ENCODE results near the gene ZNF672. TPM values are rescaled to one million over a fixed set of nuclear protein-coding genes. Genes with fewer than 3 reads are reported as not detected.

ZNF672 gene
- total and polyA plus RNA-seq, 2 of the 4 experiments (the other 2 are of a cell fraction), result 6.6 to 12.6 TPM

GRCh38 chr1:248847956-248848561, 10.0 kb downstream of the ZNF672 start:
- H2BK5ac ChIP-seq (ENCODE audit: low read depth, low read length, poor library complexity, severe bottlenecking), result no peak overlapping the region
- BruUV-seq (replicated peaks), result no TSS peak
- H2AK5ac ChIP-seq (ENCODE audit: low read depth, low read length), result no peak overlapping the region
- no peaks in the 10 kb centered on the region for H3K4me1 ChIP-seq (ENCODE audit: control insufficient read depth, insufficient read depth, low read length)
- no peak overlapping the region for H4K5ac ChIP-seq (ENCODE audit: low read depth, low read length)
- H3K36me3 ChIP-seq (ENCODE audit: control insufficient read depth, insufficient read depth, low read length), result peaks cover 57% of the 10 kb centered on the region
- no peaks in the 10 kb centered on the region for H3K9me3 ChIP-seq (ENCODE audit: control insufficient read depth, insufficient read depth, low read length)
- WGBS, 2 experiments (ENCODE audit: extremely low coverage in 2 of 2, insufficient read length in 1 of 2), result 95% methylated on average over 64 of the region's 72 CpGs; no CpG with 5 or more reads in 1 of the 2 experiments
- no peak overlapping the region for H4K8ac ChIP-seq (ENCODE audit: low read depth in 2 of 2, low read length in 2 of 2)
- no peak overlapping the region for H3K18ac ChIP-seq (ENCODE audit: low read depth, low read length)
- H3K14ac ChIP-seq (replicated peaks; ENCODE audit: low read depth, low read length), result no peak overlapping the region
- H3K56ac ChIP-seq (ENCODE audit: extremely low read depth, insufficient read depth, low read length), result no peak overlapping the region
- H4K20me1 ChIP-seq (ENCODE audit: insufficient read depth, low read length), result no peaks in the 10 kb centered on the region; the same call in 1 of the 2 replicates
- ATAC-seq (ENCODE audit: low read depth) (no peak), DNase-seq (no peak)
- H3K27me3 ChIP-seq (ENCODE audit: control insufficient read depth, insufficient read depth, low read length), result no peaks in the 10 kb centered on the region
- H3K27ac ChIP-seq (ENCODE audit: insufficient read depth, low read length), result no peak overlapping the region
- dilution Hi-C loops (cut with HindIII; ENCODE audit: low sequenced_read_pairs, unreplicated experiment), result no loop called here
- no peak overlapping the region for H4K91ac ChIP-seq (ENCODE audit: insufficient read depth, low read depth, low read length)
- no peak overlapping the region for H2BK20ac ChIP-seq (ENCODE audit: low read depth, low read length)
- ChIA-PET POLR2A (ENCODE audit: unreplicated experiment) (no interaction called here), CTCF (no interaction called here)
- no peak overlapping the region for H3K9ac ChIP-seq (ENCODE audit: low read depth, low read length)
- no peak overlapping the region for H2BK120ac ChIP-seq (ENCODE audit: low read depth, low read length)
- no peak overlapping the region for H2AK9ac ChIP-seq (replicated peaks; ENCODE audit: low read depth, low read length, poor library complexity)
- H3K23ac ChIP-seq (ENCODE audit: low read depth, low read length), result no peak overlapping the region
- in situ Hi-C loops (cut with MboI; ENCODE audit: low sequenced_read_pairs), result no loop called here
- H3K4ac ChIP-seq (ENCODE audit: low read depth, low read length), result no peak overlapping the region
- peaks cover 10% of the 10 kb centered on the region; the same call in 1 of the 2 replicates for H3K9me1 ChIP-seq (ENCODE audit: insufficient read depth, low read length)
- no peak overlapping the region for H2BK15ac ChIP-seq (ENCODE audit: low read depth, low read length)
- no peak overlapping the region for H3K4me3 ChIP-seq (ENCODE audit: insufficient read depth, low read depth, low read length)
- TF ChIP-seq POLR2A (IDR thresholded peaks at IDR 0.05; ENCODE audit: low read depth, low read length) (no peak), NFE2L2 (IDR thresholded peaks at IDR 0.05; ENCODE audit: low read depth, low read length) (no peak), CTCF (conservative IDR thresholded peaks at IDR 0.05; ENCODE audit: low read depth, low read length) (no peak), CHD1 (IDR thresholded peaks at IDR 0.05; ENCODE audit: low read depth, low read length) (no peak), MXI1 (IDR thresholded peaks at IDR 0.05; ENCODE audit: borderline replicate concordance, low read depth, low read length) (no peak), FOS (IDR thresholded peaks at IDR 0.05; ENCODE audit: low read depth, low read length) (no peak), SMC3 (IDR thresholded peaks at IDR 0.05; ENCODE audit: low read depth, low read length) (no peak), RFX5 (IDR thresholded peaks at IDR 0.05; ENCODE audit: low read depth, low read length) (no peak), MAZ (IDR thresholded peaks at IDR 0.05; ENCODE audit: borderline replicate concordance, low read depth, low read length) (no peak)
- H3K79me1 ChIP-seq (ENCODE audit: low read depth in 1 of 2, low read length in 2 of 2), result peaks cover 24% of the 10 kb centered on the region in 2 experiments
- no peak overlapping the region for H3K4me2 ChIP-seq (ENCODE audit: low read depth, low read length)
- intact Hi-C loops (cut with micrococcal nuclease), result no loop called here
- no peak overlapping the region for H2AFZ ChIP-seq (replicated peaks; ENCODE audit: low read length, poor library complexity)

Measured in IMR-90 (cell line).